ENCODE data around the gene RSPH1.

The RSPH1 gene

DNA sequence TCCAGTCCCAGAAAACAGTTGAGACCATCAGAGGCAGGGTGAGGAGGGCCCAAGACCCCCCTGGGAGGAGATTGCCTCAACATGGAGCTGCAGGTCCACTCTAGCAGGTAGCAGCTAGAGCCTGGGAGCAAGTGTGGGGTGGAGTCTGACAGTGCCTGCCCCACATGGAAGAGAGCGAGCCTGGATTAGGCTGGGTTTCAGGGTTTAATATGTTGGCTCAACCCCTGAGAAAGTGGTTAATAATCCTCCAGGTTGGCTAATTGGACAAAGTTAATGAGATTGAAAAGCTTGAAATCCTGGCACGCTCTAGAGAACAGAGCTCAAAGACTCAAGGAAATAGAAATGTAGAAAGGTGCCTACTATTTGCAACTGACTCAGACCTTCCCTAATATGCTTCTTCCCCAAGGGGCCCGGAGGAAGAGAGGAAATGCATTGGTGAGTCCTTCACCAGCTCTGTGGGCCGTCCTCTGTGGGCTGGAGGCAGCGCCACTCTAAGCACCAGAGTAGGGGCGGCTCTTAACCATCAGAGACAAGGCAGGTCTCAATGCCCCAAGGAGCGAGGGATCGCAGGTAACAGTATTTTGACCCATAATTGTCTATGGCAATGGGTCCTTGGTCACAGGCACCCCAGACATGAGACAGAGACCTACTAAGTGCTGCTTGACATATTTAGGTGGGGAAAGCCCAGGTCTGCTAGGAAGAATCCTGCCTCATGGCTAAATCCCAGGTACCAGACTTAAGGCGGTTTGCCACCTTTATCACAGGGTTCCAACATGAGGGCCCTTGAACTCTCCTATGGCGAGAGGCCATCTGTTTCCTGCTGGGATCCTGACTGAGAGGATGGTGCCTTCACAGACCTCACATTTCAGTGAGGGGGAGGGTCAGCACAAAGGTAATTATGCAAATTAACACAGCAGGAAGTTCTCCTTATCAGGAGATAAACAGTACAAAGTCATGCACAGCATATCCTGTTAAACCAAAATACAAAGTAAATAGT is 33.8 kb downstream of the RSPH1 start:
- no peak for DNase-seq

- no peak for DNase-seq
These were observed 34.9 kb downstream of the RSPH1 start for GRCh38 chr21:42461185-42461520.

DNA sequence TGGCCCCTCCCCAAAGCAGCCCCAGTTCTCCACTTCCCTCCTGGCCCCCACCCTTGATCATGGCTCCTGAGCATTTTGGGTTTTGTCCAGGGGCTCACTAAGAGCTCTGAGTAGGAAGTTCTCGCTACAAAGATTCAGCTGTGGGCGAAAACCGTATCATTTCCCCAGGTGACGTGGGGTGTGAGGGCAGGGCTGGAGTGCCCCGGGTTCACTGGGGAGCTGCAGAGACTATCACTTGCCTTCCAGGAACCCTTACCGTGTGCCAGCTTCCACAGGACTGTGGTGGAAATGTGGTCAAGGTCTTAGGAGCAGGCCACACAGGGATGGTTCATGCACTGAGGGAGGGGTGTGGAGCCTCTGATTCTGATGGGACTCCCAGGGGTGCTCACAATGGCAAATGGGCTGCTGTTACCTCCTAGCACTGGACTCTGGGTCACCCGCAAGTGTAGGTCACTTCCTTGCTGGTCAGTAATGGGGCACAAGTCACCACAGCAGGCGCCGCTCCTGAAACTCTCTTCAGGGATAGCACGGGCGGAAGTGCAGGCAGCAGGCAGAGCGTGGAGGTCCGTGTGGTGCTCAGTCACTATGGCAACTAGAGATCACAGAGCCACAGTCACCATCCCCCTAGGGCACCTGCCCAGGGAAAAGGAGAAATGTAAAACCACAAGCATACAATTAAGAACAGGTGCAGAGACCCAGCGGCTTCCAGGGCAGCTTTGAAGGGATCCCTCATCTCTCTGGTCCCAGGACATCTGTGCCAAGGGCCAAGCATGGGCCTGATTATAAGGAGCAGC is 35.4 kb downstream of the RSPH1 start:
- DNase-seq: no peak

- no peak for DNase-seq
These were observed 36.3 kb downstream of the RSPH1 start for GRCh38 chr21:42459546-42460215.

- no peak for DNase-seq
These were observed 37.0 kb downstream of the RSPH1 start for GRCh38 chr21:42459082-42459460.

DNA sequence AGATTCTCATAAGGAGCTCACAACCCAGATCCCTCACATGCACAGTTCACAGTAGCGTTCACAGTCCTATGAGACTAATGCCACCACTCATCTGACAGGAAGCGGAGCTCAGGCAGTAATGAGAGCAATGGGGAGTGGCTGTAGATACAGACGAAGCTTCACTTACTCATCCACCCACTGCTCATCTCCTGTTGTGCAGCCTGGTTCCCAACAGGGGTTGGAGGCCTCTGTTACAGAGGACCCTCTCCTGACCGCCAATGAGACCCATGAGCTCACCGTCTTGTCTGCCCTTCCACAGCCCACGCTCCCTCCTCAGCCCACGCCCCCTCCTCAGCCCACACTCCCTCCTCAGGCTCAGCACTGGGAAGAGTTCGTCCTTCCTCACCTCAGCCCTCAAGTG is 39.6 kb downstream of the RSPH1 start:
- DNase-seq: no peak

DNA sequence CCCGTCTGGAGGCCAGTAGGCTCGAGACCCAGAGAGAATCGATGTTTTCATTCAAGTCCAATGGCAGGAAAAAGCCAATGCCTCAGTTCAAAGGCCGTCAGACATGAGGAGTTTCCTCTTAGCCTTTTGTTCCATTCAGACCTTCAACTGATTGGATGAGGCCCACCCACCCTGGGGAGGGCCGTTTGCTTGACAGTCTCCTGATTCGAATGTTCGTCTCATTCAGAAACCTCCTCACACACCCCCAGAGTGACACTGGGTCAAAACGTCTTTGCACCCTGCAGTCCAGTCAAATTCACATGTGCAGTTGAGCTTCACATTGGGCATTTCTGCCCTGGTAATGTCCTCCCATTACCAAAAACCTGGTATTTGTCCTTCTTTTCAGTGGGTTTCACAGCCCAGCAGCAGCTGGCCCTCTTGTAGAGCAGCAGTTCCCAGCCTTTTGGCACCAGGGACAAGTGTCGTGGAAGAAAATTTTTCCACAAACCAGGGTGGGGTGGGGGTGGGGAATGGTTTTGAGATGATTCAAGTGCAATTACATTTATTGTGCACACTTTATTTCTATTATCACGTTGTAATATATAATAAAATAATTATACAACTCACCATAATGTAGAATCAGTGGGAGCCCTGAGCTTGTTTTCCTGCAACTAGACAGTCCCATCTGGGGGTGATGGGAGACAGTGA is 40.1 kb downstream of the RSPH1 start:
- no peak for DNase-seq

DNA sequence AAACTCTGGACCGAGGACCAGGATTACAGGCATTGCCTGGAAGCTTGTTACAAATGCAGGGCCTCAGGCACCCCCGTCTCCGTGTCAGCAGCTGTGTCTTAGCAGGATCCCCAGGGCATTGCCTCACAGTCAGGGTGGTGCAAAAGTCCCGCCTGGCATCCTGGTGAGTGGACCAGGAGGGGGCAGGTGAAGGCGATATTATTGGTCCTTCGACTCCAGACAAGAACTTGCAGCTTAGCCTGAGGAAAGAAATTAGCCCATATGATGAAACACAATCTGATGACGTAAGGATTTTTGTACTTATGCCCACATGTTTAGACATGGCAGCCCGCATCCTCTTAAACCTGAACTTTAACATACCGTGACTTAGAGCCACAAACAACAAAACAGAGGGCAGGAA is 40.8 kb downstream of the RSPH1 start:
- DNase-seq: no peak

- no peak for DNase-seq
These were observed 41.2 kb downstream of the RSPH1 start for GRCh38 chr21:42454786-42455185.

GRCh38 chr21:42453986-42454570 is 41.9 kb downstream of the RSPH1 start:
- no peak for DNase-seq

DNA sequence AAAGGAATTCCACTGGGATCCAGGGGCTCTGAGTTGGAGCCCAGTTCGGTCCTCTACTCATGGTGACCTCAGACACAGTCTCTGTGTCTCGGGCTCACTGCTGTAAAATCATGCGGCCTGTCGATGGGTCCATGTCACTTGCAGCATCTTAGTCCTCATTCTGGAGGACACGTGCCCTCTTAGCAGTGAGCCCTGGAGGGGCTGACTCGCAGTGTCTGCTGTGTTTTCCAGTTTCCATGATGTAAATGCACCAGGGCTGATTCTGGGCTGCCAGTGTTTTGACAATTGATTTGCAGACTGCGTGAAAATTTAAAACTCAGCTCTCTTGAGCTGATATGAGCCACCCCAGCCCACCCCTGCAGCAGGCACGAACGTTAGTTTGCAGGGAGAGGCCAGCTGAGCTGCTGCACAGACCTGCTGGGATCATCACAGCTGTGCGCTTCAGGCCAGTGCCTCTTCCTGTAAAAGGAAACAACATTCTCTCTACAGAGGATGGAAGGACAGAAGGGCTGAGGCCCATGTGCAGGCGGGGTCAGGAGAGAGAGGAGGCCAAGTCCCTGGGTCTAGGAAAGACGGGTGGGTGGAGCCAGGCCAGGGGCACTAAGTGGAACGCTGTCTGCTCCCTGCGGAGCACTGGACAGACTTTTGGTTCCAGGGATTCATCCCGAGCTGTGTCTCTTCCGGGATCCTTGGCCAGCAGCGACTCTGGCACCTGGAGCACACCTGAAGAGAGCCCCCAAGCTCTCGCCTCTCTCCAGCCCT is 42.6 kb downstream of the RSPH1 start:
- DNase-seq: no peak

DNA sequence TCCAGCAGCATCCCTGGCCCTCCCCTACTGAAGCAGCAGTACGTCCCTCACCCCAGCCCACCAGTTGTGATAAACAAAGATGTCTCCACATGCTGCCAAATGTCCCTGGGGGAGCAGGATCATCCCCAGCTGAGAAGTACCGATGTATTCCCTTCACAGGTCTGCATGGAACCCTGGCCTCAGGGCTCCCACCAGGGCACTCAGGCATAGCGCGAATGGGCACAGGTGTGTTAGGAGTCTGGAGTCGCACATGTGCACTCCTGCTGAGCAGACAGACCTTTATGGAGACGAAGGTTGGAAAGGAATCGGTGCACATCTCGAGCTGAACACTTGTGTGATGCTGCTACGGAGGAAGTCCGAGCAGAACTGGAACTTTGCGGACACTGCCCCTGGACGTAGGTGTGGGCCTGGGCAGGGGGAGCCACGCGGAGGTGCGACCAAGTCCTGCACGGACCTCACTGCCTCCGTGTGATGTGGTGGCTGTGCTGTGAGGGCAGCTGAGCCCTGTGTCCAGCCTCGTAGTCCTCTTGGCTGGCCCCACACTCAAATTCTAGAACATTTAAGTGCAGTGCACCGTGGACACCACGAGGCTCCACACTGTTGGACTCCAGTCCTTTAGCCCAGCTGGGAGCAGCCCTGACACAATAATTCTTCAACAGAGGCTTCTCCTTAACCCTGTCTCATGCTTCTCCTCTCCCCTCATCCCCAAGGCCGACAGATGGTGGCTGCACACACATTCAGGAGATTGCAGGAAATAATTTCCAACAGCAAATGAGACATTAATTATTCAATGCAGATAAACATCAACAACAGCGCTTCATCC is 43.4 kb downstream of the RSPH1 start:
- no peak for DNase-seq

- no peak for DNase-seq
These were observed 44.1 kb downstream of the RSPH1 start for GRCh38 chr21:42451941-42452340.

GRCh38 chr21:42448686-42449085 is 47.3 kb downstream of the RSPH1 start:
- no peak for DNase-seq

GRCh38 chr21:42447732-42448131 is 48.3 kb downstream of the RSPH1 start:
- DNase-seq: no peak

DNA sequence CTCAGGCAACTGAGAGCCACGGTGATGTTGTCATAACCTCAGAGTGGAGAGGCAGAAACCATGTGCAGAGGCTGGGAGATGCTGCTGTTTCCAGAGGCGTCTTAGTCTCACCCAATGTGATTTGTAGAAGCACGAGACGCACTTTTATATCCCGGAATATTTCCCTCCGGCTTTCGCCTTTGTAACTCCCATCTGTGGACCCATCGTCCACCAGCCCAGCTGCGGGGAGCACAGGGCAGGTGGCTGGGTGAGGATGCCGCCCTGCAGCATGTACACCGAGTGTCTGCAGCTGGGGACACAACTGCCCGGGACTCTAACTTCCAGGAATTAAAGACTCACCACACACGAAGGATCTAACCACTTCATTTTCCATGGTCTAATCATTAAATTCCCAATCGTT is 48.8 kb downstream of the RSPH1 start:
- DNase-seq: no peak

DNA sequence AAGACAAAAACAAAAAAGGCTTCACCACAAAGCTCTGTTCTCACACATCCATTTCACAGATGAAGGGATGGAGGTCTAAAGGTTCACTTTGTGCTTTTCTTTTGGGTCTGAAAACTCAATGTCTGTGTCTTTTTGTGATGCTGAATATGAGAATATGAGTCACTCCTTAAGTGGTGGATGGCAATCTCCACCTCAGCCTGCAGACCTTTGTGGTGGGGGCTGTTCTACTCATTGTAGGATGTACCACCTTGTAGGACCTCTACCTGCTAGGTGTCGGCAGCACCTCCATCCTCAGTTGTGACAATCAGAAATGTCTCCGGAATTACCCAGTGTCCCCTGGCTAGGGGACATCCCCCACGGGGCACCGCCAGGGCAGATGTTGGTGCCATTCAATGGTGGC is 49.5 kb downstream of the RSPH1 start:
- no peak for DNase-seq

- no peak for DNase-seq
These were observed 50.7 kb downstream of the RSPH1 start for GRCh38 chr21:42445311-42445710.

- no peak for DNase-seq
These were observed 51.3 kb downstream of the RSPH1 start for GRCh38 chr21:42444745-42445059.

DNA sequence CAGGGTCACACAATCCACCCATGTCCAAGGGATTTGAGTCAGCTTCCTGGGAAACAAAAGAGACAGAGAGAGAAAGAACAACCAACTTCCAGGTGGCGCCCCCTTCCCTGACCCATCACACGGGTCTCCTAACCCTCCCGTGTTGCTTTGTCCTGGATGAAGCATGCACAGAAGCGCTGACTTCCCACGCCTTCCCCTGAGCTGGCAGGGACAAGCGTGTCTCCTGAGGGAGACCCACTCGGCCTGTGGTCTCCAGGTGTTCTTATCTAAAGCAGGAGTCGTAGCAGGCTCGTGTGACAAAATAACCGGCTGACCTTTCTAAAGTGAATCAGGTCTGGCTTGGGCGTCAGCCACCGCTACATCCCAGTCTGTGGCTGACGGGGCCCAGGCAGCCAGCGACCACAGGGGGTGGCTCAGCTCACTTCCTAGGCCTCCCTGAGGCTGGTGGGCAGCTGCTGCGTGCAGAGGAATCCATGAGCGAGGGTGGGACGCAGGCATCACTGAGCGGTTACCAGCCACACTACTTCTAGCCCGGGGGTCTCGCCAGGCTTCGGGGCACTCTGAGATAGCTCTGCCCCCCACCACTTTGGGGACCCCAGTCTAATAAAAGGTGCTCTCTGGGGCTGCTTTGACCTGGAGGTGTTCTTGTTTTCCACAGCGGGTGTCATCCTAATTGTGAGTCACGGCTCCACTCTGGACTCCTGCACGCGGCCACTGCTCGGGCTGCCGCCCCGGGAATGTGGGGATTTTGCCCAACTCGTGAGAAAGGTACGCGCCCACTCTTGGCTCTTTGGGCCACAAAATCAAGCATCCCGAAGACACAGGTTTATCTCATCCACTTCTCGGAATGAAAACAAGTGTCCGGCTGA is 51.9 kb downstream of the RSPH1 start:
- DNase-seq: no peak
